Stimulated activated naive CD4-positive, alpha-beta T cell treated with Interleukin-2 at 50 U/mL for 16 hours (primary cell): ENCODE results near the gene FMNL2.
"Not testable (repeated sequence)": the region's sequence is repeated elsewhere in the genome, so short reads cannot be mapped to it uniquely, and the experiment has no call there.

Experiments
- DNase-seq: peaks from one replicate; lab custom pipeline; 2025; lab: John Stamatoyannopoulos, UW

FMNL2 gene

DNA sequence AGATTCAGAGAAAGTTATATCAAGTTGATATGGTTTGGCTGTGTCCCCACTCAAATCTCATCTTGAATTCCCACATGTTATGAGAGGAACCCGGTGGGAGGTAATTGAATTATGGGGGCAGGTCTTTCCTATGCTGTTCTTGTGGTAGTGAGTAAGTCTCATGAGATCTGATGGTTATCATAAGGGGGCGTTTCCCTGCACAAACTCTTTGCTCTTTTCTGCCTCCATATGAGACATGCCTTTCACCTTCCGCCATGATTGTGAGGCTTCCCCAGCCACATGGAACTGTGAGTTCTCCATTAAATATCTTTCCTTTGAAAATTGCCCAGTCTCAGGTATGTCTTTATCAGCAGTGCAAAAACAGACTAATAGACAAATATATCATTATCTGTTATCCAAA lies 187.5 kb downstream of the FMNL2 start:
- not testable (repeated sequence) for DNase-seq

DNA sequence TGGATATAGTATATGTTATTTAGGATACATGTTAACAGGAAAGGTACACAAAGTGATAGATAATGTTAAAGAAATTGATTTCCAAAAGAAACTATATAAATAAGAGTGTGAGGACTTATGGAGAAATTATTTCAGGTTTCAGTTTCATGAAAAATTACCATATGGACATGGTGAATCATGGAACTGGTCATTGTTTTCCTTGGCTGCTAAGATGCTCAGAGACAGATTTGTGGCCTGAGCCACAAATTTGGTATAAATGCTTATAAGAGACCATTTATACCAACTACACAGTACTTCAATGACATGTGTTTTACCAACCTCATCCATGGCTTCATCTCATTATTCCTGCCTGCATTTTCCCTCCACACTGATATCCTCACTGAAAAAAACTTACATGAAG lies 188.1 kb downstream of the FMNL2 start:
- no peak for DNase-seq

DNA sequence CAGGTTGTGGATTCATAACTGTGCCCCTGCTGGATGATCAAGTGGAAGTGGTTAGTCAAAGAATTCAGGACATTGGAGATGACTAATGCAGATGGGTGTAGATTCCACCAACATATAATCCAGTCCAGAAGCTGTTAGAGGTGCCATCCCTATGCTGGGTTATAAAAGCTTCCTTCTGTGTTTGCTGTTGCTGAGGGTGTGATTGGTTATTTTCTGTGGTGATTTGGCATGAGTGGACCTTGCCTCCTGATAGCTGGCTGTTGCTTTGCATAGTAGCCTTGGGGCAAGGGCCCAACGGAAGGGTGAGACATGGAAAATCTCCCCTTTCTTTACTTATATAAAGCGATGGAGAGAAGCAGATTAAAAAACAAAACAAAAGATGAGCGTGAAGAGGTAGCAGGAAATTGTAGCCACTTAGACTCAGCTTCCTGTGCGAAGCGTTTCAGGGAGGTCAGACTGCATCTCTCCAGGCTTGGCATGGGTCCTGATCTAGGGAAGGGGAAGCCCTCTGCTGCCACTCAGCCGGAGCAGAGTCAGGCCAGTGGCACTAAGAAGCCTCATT lies 190.4 kb downstream of the FMNL2 start:
- no peak for DNase-seq

DNA sequence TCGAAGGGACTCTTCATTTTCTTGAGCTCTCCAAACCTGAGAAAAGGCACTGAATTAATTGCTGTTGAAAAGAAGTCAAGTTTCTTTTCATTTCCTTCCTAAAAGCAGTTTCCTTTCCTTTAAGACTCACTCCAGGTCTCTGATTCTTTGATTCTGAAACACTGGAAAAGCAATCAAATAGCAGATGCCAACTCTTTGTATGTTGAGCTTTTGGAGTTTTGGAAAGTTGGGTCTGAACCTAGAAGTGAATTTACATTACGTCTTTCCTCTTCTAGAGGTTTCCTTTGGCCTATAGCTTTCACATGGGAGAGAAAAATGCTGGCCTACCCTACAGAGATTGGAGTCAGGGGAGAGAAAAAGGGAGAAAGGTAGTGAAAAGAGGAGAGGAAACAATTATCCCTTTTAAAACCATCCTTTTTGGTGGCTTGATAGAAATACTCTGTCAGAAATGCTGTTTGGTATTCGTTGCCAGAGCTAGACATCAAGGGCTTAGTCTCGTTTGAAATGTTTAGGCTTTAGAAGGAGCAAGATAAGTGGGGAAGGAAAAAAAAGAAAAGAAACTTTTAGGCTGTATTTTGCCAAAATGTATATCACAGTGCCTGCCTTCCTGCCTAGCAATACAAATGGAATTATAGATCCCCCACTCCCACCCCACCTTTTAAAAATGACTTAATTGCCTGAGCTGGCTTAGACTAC lies 194.6 kb downstream of the FMNL2 start:
- no peak for DNase-seq

DNA sequence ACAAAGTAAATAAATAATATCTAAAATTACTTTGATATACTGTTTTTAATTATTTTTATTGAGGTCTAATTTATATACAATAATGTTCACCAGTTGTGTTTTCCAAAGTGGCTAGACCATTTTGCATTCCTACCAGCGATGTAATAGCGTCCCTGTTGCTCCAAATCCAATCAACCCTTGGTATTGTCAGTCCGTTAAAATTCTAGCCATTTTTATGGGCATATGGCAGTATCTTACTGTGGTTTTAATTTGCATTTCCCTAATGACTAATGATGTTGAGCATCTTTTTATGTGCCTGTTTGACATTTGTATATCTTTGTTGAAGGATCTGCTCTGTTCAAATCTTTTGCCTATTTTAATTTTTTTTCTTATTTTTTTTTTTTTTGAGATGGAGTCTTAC lies 197.3 kb downstream of the FMNL2 start:
- DNase-seq, result no peak

DNA sequence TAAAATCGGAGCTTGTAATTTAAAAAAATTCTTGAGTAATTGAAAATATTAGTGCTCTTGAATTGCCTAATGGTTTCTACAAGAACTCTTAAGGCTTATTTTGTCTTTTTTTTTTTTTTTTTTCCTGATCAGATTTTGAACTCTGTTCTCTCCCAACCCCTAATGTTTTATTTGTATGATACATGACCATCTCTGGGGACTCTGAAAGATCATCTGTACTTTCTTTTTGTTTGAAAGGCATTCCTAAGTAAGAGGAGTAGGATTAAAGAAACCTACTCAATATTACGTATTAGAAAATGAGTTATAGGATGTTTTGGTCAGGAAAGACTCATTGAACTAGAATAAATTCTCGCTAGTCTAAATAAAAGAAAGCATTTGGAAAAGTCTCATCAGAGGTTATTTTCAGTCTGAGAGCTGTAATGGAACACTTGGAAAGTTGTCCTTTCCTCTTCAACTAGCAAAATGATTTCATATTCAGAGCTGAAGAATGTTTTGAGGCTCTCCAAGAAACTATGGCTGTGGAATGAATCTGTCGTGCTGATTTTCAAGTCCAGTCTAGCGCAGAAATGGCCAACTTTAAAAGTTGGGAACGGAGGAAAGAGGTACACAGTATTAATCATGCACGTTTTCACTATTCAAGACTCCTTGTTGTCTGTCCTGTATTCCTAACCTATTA lies 199.6 kb downstream of the FMNL2 start:
- DNase-seq, result no peak

DNA sequence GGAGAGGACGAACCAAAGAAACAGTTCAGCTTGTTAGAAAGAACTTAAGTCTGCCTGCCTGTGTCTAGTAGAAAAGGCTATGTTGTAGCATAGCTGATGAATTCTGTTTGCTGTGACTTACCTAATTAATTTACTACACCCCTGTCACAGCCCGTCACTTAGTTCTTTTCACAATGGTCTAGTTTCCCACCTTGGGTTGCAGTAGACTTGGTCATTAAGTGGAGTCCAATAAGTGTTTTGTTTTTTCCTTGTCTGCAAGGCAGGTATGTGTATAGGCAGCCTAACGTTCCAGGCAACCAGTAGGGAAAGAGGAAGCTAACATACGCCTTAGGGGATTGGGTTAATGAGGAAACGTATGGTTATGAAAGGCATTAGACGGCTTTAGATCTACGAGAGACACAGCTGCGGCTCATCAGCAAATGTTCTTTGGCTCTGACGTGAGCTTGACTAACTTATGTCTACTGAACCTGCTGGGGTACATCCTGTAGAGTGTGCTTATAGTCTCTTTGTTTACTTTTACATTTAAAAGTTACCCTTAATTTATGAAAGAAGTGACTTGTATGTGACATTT lies 202.2 kb downstream of the FMNL2 start:
- DNase-seq, result no peak

DNA sequence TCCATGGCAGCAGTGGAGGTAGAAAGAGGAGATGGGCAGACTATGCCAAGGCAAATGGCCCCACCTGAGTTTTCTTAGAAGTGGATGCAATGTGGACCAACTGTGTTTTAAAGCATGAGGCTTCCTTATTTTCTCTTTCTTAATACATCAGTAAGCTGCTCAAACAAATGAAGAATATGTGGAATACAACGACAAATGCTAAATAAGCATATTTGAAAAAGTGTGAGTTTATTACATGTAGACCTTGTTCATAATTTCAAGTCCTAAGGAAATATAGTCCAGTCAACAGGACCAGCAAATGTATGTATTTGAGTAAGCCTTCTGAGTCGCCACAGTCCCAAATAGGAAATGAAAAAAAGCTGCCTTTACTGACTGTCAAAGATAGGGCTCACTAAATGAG lies 204.4 kb downstream of the FMNL2 start:
- no peak for DNase-seq

DNA sequence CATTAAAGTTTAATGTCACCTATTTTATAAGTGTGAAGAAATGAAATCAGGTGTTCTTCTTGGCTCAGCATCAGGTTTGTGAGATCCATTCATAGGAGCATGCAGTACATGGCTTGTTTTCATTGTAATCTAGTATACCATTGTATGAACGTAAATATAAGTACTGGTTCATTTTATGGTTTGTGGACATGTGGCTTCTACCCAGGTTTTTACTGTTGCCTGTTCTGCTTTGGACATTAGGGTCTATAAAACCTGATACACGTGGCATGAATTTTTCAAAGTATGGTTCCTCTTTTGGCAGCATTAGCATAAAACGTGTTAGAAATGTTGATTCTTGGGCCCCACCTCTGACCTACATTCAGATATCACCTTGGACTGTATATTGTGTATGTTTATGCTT lies 206.7 kb downstream of the FMNL2 start:
- DNase-seq, result no peak

DNA sequence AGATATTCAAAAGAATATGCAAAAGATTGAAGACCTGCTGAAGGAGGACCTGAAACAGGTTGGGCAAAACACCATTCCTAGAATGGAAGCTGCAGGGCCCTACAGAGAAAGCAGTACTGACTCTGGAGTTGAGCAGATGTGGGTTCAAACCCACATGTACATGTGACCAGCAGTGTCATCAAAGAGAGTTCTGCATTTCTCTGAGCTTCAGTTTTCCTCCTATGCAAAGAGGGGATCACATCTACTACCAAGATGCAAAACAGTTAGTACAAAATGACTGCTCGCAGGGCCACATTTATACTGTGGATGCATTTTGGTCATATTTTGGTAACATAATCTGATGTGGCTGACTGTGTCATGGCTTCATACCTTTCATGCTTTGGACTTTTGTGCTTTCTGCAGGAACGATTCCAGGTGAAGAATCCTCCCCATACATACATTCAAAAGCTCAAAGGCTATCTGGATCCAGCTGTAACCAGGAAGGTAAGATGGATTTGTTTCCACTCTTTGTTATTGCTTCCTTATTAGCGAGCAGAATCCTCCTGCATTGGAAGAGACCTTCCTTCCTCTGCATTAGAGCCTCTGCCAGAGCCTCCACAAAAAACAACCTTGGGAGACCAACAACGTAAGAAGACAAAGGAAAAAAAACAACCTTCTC lies 207.5 kb downstream of the FMNL2 start:
- DNase-seq, result no peak

DNA sequence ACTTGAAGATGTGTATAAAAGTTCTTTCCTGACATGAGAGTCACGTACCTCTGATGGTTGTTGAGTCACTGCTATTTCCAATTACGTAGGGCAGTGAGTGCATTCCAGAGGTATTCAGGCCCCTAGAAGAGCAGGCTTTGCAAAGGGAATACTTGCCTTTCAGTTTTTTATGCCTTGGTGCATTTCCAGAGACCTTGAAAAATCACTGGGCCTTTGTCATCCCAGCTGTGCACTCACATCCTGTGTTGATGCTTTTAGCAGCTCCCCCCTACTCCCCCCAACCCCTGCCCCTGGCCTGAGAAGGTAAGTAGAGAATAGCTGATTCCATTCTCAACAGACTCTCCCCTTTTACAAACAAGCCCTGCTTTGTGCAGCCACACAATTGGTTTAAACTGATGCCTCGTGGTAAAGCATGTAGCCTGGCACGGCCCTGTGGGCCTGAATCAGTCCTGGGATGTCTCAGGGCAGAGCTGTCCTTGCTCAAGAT lies 208.1 kb downstream of the FMNL2 start:
- no peak for DNase-seq

DNA sequence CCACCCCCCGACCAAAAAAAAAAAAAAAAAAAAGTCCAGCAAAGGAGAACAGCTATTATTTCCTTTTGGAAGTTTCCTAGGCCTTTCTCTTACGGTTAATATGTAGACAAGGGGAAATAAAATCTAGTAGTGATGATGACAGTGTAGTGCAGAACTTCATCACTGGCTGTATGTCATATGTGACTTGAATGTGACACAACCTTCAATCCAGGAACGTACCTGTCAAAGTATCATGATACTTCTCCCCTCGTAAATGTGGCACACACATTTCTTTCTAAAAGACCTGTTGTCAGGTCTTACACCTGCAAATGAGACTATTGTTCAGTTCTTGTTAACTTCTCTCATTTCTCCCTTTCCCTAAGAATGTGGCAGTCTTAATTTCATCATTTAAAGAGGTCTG lies 208.7 kb downstream of the FMNL2 start:
- DNase-seq, result no peak

DNA sequence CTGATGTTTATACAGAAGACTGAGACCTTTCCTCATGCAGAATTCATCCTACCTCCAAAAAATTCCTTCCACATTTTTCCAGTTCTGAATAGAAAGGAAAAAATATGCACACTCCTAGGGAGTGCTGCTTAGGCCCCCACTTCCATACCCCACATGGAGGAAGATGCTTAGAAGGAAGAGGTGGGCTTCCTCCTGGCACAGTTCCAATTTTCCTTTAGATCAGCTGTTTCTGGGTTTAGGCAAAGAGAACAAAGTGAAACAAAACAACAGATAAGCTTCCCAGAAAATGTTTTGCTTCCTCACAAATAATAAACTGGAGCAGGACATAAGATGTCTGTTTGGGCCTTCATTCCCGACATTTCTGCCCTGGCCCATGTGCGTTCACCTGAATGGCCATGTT lies 209.7 kb downstream of the FMNL2 start:
- no peak for DNase-seq

DNA sequence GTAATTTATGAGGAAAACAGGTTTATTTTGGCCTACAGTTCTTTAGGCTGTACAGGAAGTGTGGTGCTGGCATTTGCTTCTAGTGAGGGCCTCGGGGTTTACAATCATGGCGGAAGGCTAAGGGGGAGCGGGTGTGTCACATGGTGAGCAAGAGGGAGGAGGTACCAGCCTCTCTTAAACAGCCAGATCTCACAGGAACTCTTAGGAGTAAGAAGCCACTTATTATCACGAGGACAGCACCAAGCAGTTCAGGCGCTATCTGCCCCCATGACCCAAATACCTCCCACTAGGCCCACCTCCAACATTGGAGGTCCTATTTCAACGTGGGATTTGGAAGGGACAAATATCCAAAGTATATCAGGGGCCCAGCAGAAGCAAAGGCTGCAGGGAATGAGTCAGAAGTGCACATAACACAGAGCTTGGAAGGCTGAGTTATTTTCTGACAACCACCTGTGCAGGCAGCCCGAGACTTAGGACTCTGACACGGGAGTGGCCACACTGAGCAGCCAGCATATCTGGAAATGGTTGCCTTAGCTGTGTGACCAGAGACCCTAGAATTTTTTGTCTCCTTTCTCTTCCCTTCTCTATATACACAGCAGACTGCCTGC lies 211.4 kb downstream of the FMNL2 start:
- no peak for DNase-seq

DNA sequence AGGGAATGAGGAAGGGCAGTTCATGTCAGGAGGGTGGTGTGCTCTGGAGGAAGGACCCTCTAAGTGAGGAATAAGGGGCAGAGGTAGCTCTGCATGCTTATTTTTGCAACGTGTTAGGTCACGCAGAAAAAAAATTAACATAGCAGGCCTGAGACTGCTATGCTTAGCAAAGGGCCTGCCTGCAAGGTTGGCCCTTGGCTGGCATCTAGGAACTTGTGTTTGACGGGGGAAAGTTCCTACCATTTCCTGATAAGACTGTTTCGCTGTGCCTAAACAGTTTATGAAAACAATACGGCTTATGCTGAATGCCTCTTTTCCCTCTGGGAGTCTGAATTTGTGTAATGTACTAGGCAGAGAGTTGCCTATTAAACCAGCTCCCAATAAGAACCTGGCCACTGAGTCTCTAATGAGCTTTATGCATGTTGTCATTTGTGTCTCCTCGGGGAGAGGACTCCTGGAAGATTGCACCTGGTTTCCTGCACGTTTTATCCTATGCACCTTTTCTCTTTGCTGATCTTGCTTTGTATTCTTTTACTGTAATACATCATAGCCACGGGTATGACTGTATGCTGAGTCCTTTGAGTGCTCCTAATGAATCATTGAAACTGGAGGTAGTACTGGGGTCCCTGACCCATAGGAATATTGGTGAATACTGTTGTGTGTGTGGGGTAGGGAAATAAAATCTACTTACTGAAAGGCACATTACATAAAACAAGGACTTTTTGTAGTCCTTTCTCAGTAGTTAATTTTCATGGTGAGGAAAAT lies 213.3 kb downstream of the FMNL2 start:
- DNase-seq, result no peak

DNA sequence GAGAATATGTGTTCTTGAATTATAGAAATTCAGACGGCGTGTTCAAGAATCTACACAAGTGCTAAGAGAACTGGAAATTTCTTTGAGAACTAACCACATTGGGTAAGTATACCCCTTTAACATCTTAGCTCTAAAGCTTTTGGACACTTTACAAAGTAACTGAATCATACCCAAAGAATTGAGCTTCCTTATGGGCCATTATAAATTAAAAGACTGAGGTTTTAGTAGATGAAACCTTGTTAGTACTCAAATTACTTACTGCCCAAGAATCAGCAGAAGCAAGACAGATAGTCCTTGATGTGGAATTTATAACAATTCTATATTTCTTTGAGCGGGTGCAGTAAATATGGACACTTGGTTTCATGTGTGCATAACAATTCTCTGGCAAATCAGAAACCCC lies 214.0 kb downstream of the FMNL2 start:
- DNase-seq, result no peak

DNA sequence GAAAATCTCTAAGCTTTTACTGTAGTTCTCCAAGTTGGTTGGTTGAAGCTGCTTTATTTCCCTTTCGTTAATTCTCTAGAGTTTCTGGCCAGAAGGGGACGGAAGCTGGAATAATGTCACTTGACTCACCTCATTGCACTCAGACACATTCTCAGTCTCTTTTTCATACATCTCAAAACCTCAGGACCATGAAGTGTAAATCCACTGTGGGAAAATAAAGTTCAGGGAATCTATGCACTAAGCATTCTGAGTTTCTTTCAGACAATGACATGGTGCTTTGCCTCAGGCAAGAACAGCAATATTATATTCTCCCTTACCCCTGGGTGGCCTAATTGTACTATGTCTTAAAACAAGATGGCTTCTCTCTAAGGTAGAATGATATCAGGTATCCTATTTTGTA lies 214.4 kb downstream of the FMNL2 start:
- no peak for DNase-seq

DNA sequence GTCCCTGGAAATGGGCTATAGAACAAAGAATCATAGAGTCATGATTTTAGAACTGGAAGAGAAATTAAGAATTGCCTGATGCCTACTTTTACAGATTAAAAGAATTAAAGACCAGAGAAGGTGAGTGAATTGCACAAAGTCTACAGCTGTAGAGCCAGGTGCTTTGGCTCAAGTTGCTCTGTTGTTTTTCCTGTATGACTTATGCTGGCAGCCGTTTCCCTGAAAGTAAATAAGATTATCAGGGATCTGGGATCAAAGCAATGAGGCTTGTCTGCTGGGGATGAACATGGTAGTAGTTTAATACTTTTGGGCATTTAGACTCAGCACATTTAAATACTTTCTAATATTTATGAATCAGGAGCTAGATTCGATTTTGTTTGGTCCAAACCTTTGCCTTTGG lies 215.4 kb downstream of the FMNL2 start:
- DNase-seq, result no peak

DNA sequence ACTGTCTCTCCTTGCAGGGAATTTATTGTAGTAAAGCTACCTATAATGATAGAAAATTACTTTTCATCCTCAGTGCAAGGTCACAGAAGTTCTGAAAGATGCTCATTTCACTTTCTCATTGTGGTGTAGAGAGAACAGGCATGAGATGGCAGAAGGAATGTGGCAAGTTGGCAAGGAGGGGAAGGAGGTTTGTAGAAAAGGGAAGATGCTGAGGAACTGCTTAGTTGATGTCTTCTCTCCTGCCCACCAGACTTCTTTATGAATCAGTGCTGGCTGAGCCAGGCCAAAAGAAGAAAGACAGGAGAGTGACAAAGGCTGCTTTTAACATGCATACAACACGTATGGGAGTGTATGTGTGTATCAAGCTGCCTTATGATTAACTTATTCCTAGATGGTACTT lies 217.9 kb downstream of the FMNL2 start:
- no peak for DNase-seq

DNA sequence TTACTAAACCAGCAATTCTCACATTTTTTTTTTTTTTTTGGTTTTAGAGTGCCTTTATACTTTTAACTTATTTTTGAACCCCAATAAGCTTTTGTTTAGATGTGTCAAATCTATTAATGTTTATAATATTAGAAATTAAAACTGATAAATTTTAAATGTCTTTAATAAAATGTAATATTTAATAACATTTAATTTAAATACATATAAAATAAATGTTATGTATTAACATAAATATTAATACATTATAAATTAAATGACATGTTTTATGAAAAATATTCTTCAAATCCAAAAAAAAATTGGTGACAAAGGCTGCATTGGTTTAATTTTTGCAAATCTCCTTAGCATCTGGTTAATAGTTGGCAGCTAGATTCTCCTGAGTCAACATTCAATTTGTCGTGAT lies 218.5 kb downstream of the FMNL2 start:
- DNase-seq, result no peak

DNA sequence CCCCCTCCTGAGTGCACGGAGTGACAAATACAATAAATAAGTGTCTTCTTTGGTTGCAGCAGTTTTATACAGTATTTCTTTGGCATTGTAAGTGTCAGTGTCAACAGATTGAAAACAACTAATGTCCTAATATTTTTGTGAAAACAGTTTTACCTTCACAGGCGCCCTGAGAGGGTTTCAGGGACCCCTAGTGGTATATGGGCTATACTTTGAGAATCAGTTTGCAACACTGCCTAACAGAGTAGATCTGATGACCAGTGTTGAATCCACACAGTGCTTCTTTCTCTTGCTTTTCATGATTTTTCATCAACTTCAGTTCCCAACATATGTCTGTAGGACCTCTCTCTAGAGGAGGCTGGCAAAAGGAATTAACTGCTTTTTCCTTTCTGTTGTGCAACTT lies 220.1 kb downstream of the FMNL2 start:
- DNase-seq, result no peak

DNA sequence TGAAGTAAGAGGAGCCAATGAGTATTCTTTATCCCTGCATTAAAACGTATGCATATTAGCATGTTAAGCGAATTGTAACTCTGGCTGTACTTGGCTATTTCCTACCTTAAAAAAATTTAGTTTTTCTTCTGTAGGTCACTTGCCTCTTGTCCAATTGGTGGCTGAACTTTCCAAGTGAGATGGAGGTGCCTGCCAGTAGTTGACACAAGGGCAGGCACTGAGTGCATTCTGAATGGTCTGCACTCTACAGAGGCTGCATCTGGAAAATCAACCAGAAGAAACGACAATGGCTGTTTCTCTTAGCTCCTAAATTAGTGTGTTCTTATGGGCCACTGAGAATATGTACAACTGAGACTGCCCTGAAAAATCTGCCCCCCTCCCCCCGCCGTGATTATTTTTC lies 221.5 kb downstream of the FMNL2 start:
- DNase-seq, result no peak
